SU-DHL-6 (cell line): ENCODE results near the gene ZNF513.

Experiments used
- H2AFZ ChIP-seq: fragments of 200-600 bp; sonication (generic); 2 replicates; pipeline ENCODE4 v1.6.1; 2014; ENCODE audit warnings: low read depth, mild to moderate bottlenecking, moderate library complexity, mixed read lengths, antibody characterized with exemption, low read length; ENCODE audit not compliant: severe bottlenecking
- H3F3A ChIP-seq: fragments of 200-600 bp; shearing (Covaris generic); 2 replicates; pipeline ENCODE4 v1.6.0; 2016; ENCODE audit warnings: antibody characterized with exemption, mild to moderate bottlenecking; ENCODE audit not compliant: insufficient read depth
- H3K27ac ChIP-seq: fragments of 200-600 bp; sonication (generic); 2 replicates; pipeline ENCODE4 v1.5.1; 2016; ENCODE audit warnings: low read depth, mild to moderate bottlenecking, low read length, moderate library complexity, mixed read lengths
- H3K27me3 ChIP-seq: fragments of 200-600 bp; sonication (generic), shearing (Covaris generic); 2 replicates; pipeline ENCODE4 v1.6.0; 2014; ENCODE audit warnings: mild to moderate bottlenecking, low read length
- H3K36me3 ChIP-seq: fragments of 200-600 bp; sonication (generic); 2 replicates; pipeline ENCODE4 v1.6.1; 2014; ENCODE audit warnings: mild to moderate bottlenecking, low read length, mixed read lengths
- H3K4me2 ChIP-seq: fragments of 300-600, 200-600 bp; shearing (Covaris generic), sonication (generic); 2 replicates; pipeline ENCODE4 v1.6.0; 2014; ENCODE audit warnings: low read length, low read depth, mild to moderate bottlenecking; ENCODE audit not compliant: poor library complexity, severe bottlenecking
- H3K4me3 ChIP-seq: fragments of 200-600 bp; sonication (generic); 2 replicates; pipeline ENCODE4 v1.5.1; 2014; ENCODE audit warnings: antibody characterized with exemption, low read length, mild to moderate bottlenecking, mixed read lengths; ENCODE audit not compliant: insufficient read depth, poor library complexity, severe bottlenecking
- H3K79me2 ChIP-seq: fragments of 200-600 bp; sonication (generic); 2 replicates; pipeline ENCODE4 v1.6.1; 2014; ENCODE audit warnings: mild to moderate bottlenecking, low read length, moderate library complexity; ENCODE audit not compliant: insufficient read depth
- H3K9ac ChIP-seq: fragments of 200-600 bp; sonication (generic); 2 replicates; pipeline ENCODE4 v1.7.0; 2014; ENCODE audit warnings: mild to moderate bottlenecking, low read length
- H3K9me2 ChIP-seq: fragments of 200-600 bp; sonication (generic); replicated peaks from 2 replicates; pipeline ENCODE4 v1.6.1; 2014; ENCODE audit warnings: low read length; ENCODE audit not compliant: insufficient read depth
- H3K9me3 ChIP-seq: fragments of 200-600 bp; sonication (generic); 2 replicates; pipeline ENCODE4 v1.6.1; 2014; ENCODE audit warnings: low read length, mixed read lengths; ENCODE audit not compliant: insufficient read depth
- H4K20me1 ChIP-seq: fragments of 200-600 bp; sonication (generic); 2 replicates; pipeline ENCODE4 v1.6.1; 2014; ENCODE audit warnings: low read depth, mild to moderate bottlenecking, antibody characterized with exemption, low read length, moderate library complexity, mixed read lengths
- EZH2phosphoT487 ChIP-seq: fragments of 200-600 bp; sonication (generic), shearing (Covaris generic); conservative IDR thresholded peaks from 2 replicates; pipeline ENCODE4 v1.6.1; 2018; ENCODE audit warnings: mild to moderate bottlenecking, antibody characterized with exemption, low read length, moderate library complexity, mixed read lengths
- TF ChIP-seq, protein P1 (sequence below): fragments of 200-600 bp; sonication (generic); IDR thresholded peaks from one replicate; pipeline ENCODE4 v1.5.1; 2017; ENCODE audit warnings: antibody characterized with exemption, mild to moderate bottlenecking, low read length, moderate library complexity; ENCODE audit not compliant: insufficient read depth, poor library complexity, severe bottlenecking

Gene ZNF513

DNA sequence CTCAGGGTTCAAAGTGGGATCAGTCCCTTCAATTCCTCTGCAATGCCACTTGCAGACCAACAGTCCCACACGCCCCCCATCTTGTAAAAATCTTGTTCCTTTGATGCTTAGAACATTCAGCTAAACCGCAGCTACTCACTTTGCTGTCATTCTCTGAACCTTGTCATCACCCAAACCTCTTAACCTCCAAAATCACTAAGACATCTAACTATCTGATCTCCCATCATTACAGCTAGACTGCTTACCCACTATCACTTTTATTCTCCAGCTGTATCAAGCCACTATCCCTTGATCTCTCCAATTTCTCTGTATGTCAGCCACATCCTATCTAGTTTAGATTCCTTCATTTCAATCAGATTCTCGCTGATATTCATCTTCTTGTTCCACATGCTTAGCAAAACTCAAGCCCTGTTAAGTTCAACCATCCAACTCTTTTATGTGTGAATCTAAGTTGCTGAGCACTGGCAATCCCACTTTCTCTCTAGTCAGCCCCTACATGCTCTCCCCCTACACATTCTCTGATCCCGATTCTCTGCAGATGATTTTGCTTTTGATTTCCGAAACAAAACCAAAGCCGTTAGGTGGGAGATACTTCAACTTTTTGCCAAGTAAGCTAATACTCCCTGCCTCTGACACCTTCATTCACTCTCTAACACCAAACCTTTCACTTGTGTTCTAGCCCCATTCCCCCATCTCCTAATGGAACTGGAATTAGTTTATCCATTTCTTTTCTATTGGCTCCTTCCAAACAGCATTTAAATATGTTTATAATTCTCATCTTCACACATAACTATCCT is 28.5 kb downstream of the ZNF513 start:
- H3K27me3 ChIP-seq = no peaks in the 10 kb centered on the region
- H3K4me2 ChIP-seq = no peak overlapping the region
- H3K27ac ChIP-seq = no peak overlapping the region

DNA sequence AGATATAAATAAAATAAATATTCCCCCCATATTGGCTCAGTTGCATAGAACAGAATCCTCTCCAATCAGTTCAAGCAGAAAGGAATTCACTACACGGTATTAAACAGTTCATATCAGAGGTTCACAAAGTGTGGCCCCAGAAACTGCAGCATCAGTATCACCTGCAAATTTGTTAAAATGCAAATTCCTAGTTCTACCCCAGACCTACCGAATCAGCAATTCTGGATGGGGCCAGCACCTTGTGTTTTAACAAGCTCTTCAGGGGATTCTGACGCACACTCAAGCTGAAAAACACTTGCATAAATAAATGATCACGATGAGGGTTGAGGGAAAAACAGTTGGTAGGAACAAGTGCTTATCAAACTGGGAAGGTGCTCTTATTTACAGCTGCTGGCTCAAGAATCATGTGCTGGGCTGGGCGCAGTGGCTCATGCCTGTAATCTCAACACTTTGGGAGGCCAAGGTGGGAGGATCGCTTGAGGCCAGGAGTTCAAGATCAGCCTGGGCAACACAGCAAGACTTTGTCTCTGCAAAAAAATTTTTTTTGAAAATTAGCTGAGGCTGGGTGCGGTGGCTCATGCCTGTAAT is 30.3 kb downstream of the ZNF513 start:
- TF ChIP-seq EZH2phosphoT487 = no peak
- TF ChIP-seq, protein P1, sequence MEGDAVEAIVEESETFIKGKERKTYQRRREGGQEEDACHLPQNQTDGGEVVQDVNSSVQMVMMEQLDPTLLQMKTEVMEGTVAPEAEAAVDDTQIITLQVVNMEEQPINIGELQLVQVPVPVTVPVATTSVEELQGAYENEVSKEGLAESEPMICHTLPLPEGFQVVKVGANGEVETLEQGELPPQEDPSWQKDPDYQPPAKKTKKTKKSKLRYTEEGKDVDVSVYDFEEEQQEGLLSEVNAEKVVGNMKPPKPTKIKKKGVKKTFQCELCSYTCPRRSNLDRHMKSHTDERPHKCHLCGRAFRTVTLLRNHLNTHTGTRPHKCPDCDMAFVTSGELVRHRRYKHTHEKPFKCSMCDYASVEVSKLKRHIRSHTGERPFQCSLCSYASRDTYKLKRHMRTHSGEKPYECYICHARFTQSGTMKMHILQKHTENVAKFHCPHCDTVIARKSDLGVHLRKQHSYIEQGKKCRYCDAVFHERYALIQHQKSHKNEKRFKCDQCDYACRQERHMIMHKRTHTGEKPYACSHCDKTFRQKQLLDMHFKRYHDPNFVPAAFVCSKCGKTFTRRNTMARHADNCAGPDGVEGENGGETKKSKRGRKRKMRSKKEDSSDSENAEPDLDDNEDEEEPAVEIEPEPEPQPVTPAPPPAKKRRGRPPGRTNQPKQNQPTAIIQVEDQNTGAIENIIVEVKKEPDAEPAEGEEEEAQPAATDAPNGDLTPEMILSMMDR = no peak
- no peaks in the 10 kb centered on the region for H3K27me3 ChIP-seq

More for the DNA sequence above, 28.5 kb downstream of the ZNF513 start:
- no peaks in the 10 kb centered on the region; the same call in 1 of the 2 replicates for H3K36me3 ChIP-seq
- H3F3A ChIP-seq = no peaks in the 10 kb centered on the region
- no peaks in the 10 kb centered on the region for H3K9me3 ChIP-seq
- H3K4me3 ChIP-seq = no peak overlapping the region
- H3K79me2 ChIP-seq = peaks cover 92% of the 10 kb centered on the region
- TF ChIP-seq, protein P1 = no peak
- no peak for TF ChIP-seq EZH2phosphoT487
- H3K9ac ChIP-seq = no peak overlapping the region
- H3K9me2 ChIP-seq = no peaks in the 10 kb centered on the region
- no peak overlapping the region for H2AFZ ChIP-seq
- no peaks in the 10 kb centered on the region for H4K20me1 ChIP-seq

DNA sequence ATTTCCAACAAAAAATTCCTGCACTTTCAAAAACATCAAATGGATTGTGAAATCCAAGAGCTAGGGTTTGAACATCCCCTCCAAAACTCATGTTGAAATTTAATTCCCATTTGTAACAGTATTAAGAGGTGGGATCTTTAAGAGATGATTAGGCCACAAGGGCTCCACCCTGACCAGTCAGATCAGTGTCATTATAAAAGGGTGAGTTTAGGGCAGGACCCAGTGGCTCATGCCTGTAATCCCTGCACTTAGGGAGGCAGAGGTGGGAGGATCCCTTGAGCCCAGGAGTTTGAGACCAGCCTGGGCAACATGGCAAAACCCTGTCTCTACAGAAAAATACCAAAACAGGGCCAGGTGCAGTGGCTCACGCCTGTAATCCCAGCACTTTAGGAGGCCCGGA is 32.9 kb downstream of the ZNF513 start:
- H4K20me1 ChIP-seq = no peaks in the 10 kb centered on the region

More for the DNA sequence above, 30.3 kb downstream of the ZNF513 start:
- no peak overlapping the region for H3K9ac ChIP-seq
- H3F3A ChIP-seq = no peaks in the 10 kb centered on the region
- H3K27ac ChIP-seq = no peak overlapping the region
- no peaks in the 10 kb centered on the region for H3K9me2 ChIP-seq
- no peaks in the 10 kb centered on the region for H4K20me1 ChIP-seq
- H3K4me3 ChIP-seq = no peak overlapping the region
- no peak overlapping the region for H3K4me2 ChIP-seq
- H3K36me3 ChIP-seq = no peaks in the 10 kb centered on the region; the same call in 1 of the 2 replicates
- H3K79me2 ChIP-seq = peaks cover 95% of the 10 kb centered on the region
- no peak overlapping the region for H2AFZ ChIP-seq
- no peaks in the 10 kb centered on the region for H3K9me3 ChIP-seq

More for the DNA sequence above, 32.9 kb downstream of the ZNF513 start:
- Histone ChIP-seq H2AFZ (no peak overlapping the region), H3K36me3 (peaks cover 2% of the 10 kb centered on the region; the same call in 1 of the 2 replicates), H3K9ac (no peak overlapping the region), H3K27ac (no peak overlapping the region), H3K9me3 (no peaks in the 10 kb centered on the region), H3F3A (no peaks in the 10 kb centered on the region), H3K4me3 (no peak overlapping the region), H3K27me3 (no peaks in the 10 kb centered on the region), H3K4me2 (no peak overlapping the region), H3K79me2 (peaks cover 94% of the 10 kb centered on the region), H3K9me2 (no peaks in the 10 kb centered on the region)
- no peak for TF ChIP-seq EZH2phosphoT487
- TF ChIP-seq, protein P1 = no peak
